Muscle layer of colon (tissue), 2 donors: ENCODE measurements around the gene PSMA5.
"Not testable (repeated sequence)": the region's sequence is repeated elsewhere in the genome, so short reads cannot be mapped to it uniquely, and the experiment has no call there.

Source experiments
- H3K27ac ChIP-seq: one replicate; pipeline ENCODE4 v1.7.0; 2013; ENCODE audit warnings: low read depth, mild to moderate bottlenecking, low read length, moderate library complexity
- H3K27me3 ChIP-seq, 2 donors: one replicate each; pipeline ENCODE4 v1.7.0; 2013; ENCODE audit warnings: low read length in 2 of 2, mild to moderate bottlenecking in 2 of 2; ENCODE audit not compliant: insufficient read depth in 2 of 2, control insufficient read depth in 1 of 2
- H3K36me3 ChIP-seq: one replicate; pipeline ENCODE4 v1.7.0; 2013; ENCODE audit warnings: mild to moderate bottlenecking, low read length; ENCODE audit not compliant: insufficient read depth
- H3K4me1 ChIP-seq: one replicate; pipeline ENCODE4 v1.7.0; 2013; ENCODE audit warnings: mild to moderate bottlenecking, low read length; ENCODE audit not compliant: insufficient read depth
- H3K4me3 ChIP-seq, 2 donors: one replicate each; pipeline ENCODE4 v1.7.0; 2013; ENCODE audit warnings: low read length in 2 of 2, low read depth in 1 of 2, mild to moderate bottlenecking in 1 of 2, moderate library complexity in 1 of 2
- H3K9ac ChIP-seq: one replicate; pipeline ENCODE4 v1.7.0; 2013; ENCODE audit warnings: low read length
- H3K9me3 ChIP-seq: one replicate; pipeline ENCODE4 v1.7.0; 2013; ENCODE audit warnings: mild to moderate bottlenecking, low read length
- donor health status: abdominal sarcoma.
- donor health status: Adenocarcinoma of cecum.

PSMA5 gene

GRCh38 chr1:109466125-109466451 is 39.8 kb upstream of the PSMA5 start:
- Histone ChIP-seq H3K9ac (peak overlapping the region; percentile 50), H3K36me3 (no peaks in the 10 kb centered on the region), H3K4me1 (peaks cover 9% of the 10 kb centered on the region), H3K27me3 (peaks cover 0 to 4% of the 10 kb centered on the region in 2 donors), H3K27ac (peak overlapping the region; percentile 76), H3K4me3 (peak overlapping the region; percentile 64 to 84), H3K9me3 (no peaks in the 10 kb centered on the region)

GRCh38 chr1:109457819-109458218 is 31.6 kb upstream of the PSMA5 start:
- no peaks in the 10 kb centered on the region for H3K4me1 ChIP-seq
- H3K4me3 ChIP-seq, result no peak overlapping the region
- H3K27ac ChIP-seq, result no peak overlapping the region
- no peaks in the 10 kb centered on the region for H3K27me3 ChIP-seq
- H3K9me3 ChIP-seq, result no peaks in the 10 kb centered on the region
- no peak overlapping the region for H3K9ac ChIP-seq
- no peaks in the 10 kb centered on the region for H3K36me3 ChIP-seq

GRCh38 chr1:109454497-109455133 is 28.4 kb upstream of the PSMA5 start:
- Histone ChIP-seq H3K4me1 (no peaks in the 10 kb centered on the region), H3K36me3 (no peaks in the 10 kb centered on the region), H3K4me3 (no peak overlapping the region), H3K9ac (no peak overlapping the region), H3K9me3 (no peaks in the 10 kb centered on the region), H3K27me3 (no peaks in the 10 kb centered on the region), H3K27ac (no peak overlapping the region)

GRCh38 chr1:109447524-109447923 is 21.3 kb upstream of the PSMA5 start:
- H3K27me3 ChIP-seq, result no peaks in the 10 kb centered on the region
- H3K9me3 ChIP-seq, result no peaks in the 10 kb centered on the region
- H3K27ac ChIP-seq, result no peak overlapping the region
- no peak overlapping the region for H3K4me3 ChIP-seq
- H3K4me1 ChIP-seq, result no peaks in the 10 kb centered on the region
- H3K36me3 ChIP-seq, result no peaks in the 10 kb centered on the region
- H3K9ac ChIP-seq, result no peak overlapping the region

GRCh38 chr1:109445949-109446695 is 19.9 kb upstream of the PSMA5 start:
- H3K27me3 ChIP-seq, result not testable (repeated sequence)

GRCh38 chr1:109444346-109444745 is 18.1 kb upstream of the PSMA5 start:
- H3K27ac ChIP-seq, result no peak overlapping the region
- H3K36me3 ChIP-seq, result no peaks in the 10 kb centered on the region
- no peaks in the 10 kb centered on the region for H3K4me1 ChIP-seq
- H3K27me3 ChIP-seq, result no peaks in the 10 kb centered on the region
- no peak overlapping the region for H3K4me3 ChIP-seq
- no peaks in the 10 kb centered on the region for H3K9me3 ChIP-seq
- H3K9ac ChIP-seq, result no peak overlapping the region

More at GRCh38 chr1:109445949-109446695, 19.9 kb upstream of the PSMA5 start:
- H3K27ac ChIP-seq, H3K4me1 ChIP-seq, H3K4me3 ChIP-seq, H3K9ac ChIP-seq, H3K9me3 ChIP-seq, H3K36me3 ChIP-seq: not testable (repeated sequence)

GRCh38 chr1:109443476-109443875 is 17.2 kb upstream of the PSMA5 start:
- no peaks in the 10 kb centered on the region for H3K27me3 ChIP-seq
- no peaks in the 10 kb centered on the region for H3K9me3 ChIP-seq
- H3K4me1 ChIP-seq, result no peaks in the 10 kb centered on the region
- no peak overlapping the region for H3K9ac ChIP-seq
- no peak overlapping the region for H3K4me3 ChIP-seq
- no peaks in the 10 kb centered on the region for H3K36me3 ChIP-seq
- H3K27ac ChIP-seq, result no peak overlapping the region

GRCh38 chr1:109441069-109441468 is 14.8 kb upstream of the PSMA5 start:
- Histone ChIP-seq H3K27ac (no peak overlapping the region), H3K4me3 (no peak overlapping the region), H3K36me3 (no peaks in the 10 kb centered on the region), H3K27me3 (no peaks in the 10 kb centered on the region), H3K4me1 (no peaks in the 10 kb centered on the region), H3K9me3 (no peaks in the 10 kb centered on the region), H3K9ac (no peak overlapping the region)

GRCh38 chr1:109438798-109439297 is 12.6 kb upstream of the PSMA5 start:
- Histone ChIP-seq H3K36me3 (no peaks in the 10 kb centered on the region), H3K9ac (no peak overlapping the region), H3K9me3 (no peaks in the 10 kb centered on the region), H3K27ac (no peak overlapping the region), H3K4me1 (no peaks in the 10 kb centered on the region), H3K4me3 (no peak overlapping the region), H3K27me3 (peaks cover 0 to 3% of the 10 kb centered on the region in 2 donors)

- H3K4me3 ChIP-seq, result no peak overlapping the region
- H3K4me1 ChIP-seq, result no peaks in the 10 kb centered on the region
- H3K27ac ChIP-seq, result no peak overlapping the region
- no peak overlapping the region for H3K9ac ChIP-seq
- H3K36me3 ChIP-seq, result no peaks in the 10 kb centered on the region
- peaks cover 0 to 3% of the 10 kb centered on the region in 2 donors for H3K27me3 ChIP-seq
- H3K9me3 ChIP-seq, result no peaks in the 10 kb centered on the region
Measured at GRCh38 chr1:109434484-109434883, 8.2 kb upstream of the PSMA5 start.

- H3K4me1 ChIP-seq, result no peaks in the 10 kb centered on the region
- no peak overlapping the region for H3K27ac ChIP-seq
- H3K27me3 ChIP-seq, result peaks cover 0 to 3% of the 10 kb centered on the region in 2 donors
- no peak overlapping the region for H3K4me3 ChIP-seq
- no peak overlapping the region for H3K9ac ChIP-seq
- no peaks in the 10 kb centered on the region for H3K36me3 ChIP-seq
- H3K9me3 ChIP-seq, result no peaks in the 10 kb centered on the region
Measured at GRCh38 chr1:109433322-109433721, 7.1 kb upstream of the PSMA5 start.

GRCh38 chr1:109432336-109432735 is 6.1 kb upstream of the PSMA5 start:
- Histone ChIP-seq H3K4me1 (peaks cover 4% of the 10 kb centered on the region), H3K27ac (no peak overlapping the region), H3K9me3 (no peaks in the 10 kb centered on the region), H3K4me3 (no peak overlapping the region), H3K36me3 (no peaks in the 10 kb centered on the region), H3K27me3 (peaks cover 0 to 3% of the 10 kb centered on the region in 2 donors), H3K9ac (no peak overlapping the region)
